HCT116 (cell line): ENCODE results near the gene FAM13A. TPM values are rescaled to one million over a fixed set of nuclear protein-coding genes. Genes with fewer than 3 reads are reported as not detected.

Source experiments
- ATAC-seq: fragments of 200-7000 bp; cut with Tn5 transposase; 2 replicates; pipeline ENCODE4 v1.9.1; 2020; ENCODE audit warnings: mild to moderate bottlenecking, moderate library complexity
- BruUV-seq: library from RNA; stranded (reverse); fragments of 400-500 nt; replicated peaks from 2 replicates; lab custom pipeline; 2021; lab: Mats Ljungman, UMichigan
- CTCF ChIA-PET: fragments of 300-600 bp; sonication (Branson Sonifier 250); formaldehyde crosslinking; loops from one replicate; lab custom pipeline; 2021; ENCODE audit warnings: antibody characterized with exemption; lab: Charles Lee
- POLR2A ChIA-PET: fragments of 300-600, 350-600 bp; sonication (Branson Sonifier 250); formaldehyde crosslinking; loops from one replicate; lab custom pipeline; 2021; ENCODE audit warnings: antibody characterized with exemption; lab: Charles Lee
- RAD21 ChIA-PET, 2 experiments: fragments of 300-600 bp; sonication (Branson Sonifier 250); formaldehyde crosslinking; loops; one replicate each; lab custom pipeline; 2023; ENCODE audit warnings: low total read pairs in 2 of 2; ENCODE audit not compliant: uncharacterized antibody in 2 of 2, unreplicated experiment in 2 of 2, low non-redundant PET in 1 of 2; lab: Charles Lee
- DNase-seq: peaks from one replicate; pipeline ENCODE4 v3.0.0-alpha.2; 2010; ENCODE audit warnings: low read depth, low spot score
- H2AFZ ChIP-seq: fragments of 200-600 bp; shearing (Covaris generic), sonication (generic); 2 replicates; pipeline ENCODE4 v1.6.1; 2017; ENCODE audit warnings: low read depth, mixed run types, mixed read lengths, antibody characterized with exemption, low read length; ENCODE audit not compliant: poor library complexity, severe bottlenecking
- H3K27ac ChIP-seq: 2 replicates; pipeline ENCODE4 v1.5.1; 2012; ENCODE audit warnings: low read depth, low read length
- H3K27me3 ChIP-seq: fragments of 200-600 bp; sonication (generic); 2 replicates; pipeline ENCODE4 v1.6.1; 2016; ENCODE audit warnings: mixed run types, low read length, mixed read lengths; ENCODE audit not compliant: insufficient read depth
- H3K36me3 ChIP-seq, 2 experiments: fragments of 200-500 bp in 1 of 2; fragments of 200-600 bp in 1 of 2; sonication (Bioruptor generic) in 1 of 2; sonication (generic) in 1 of 2; 2 replicates each; pipeline versions ENCODE4 v1.5.1 to v1.6.1; 2014 to 2016; ENCODE audit warnings: low read length in 2 of 2, inconsistent platforms in 1 of 2, mixed read lengths in 1 of 2, mixed run types in 1 of 2; ENCODE audit not compliant: insufficient read depth in 2 of 2, control insufficient read depth in 1 of 2
- H3K4me1 ChIP-seq, 2 experiments: fragments of 200-600 bp in 1 of 2; sonication (generic) in 1 of 2; 2 replicates each; pipeline versions ENCODE4 v1.5.1 to v1.6.1; 2012 to 2017; ENCODE audit warnings: low read length in 2 of 2, inconsistent platforms in 1 of 2, mild to moderate bottlenecking in 1 of 2, mixed read lengths in 1 of 2, mixed run types in 1 of 2, moderate library complexity in 1 of 2; ENCODE audit not compliant: insufficient read depth in 2 of 2, control insufficient read depth in 1 of 2
- H3K4me2 ChIP-seq: fragments of 200-600 bp; sonication (generic); 2 replicates; pipeline ENCODE4 v1.6.1; 2017; ENCODE audit warnings: mixed run types, low read length, mixed read lengths
- H3K4me3 ChIP-seq, 2 experiments: fragments of 200-600 bp in 1 of 2; sonication (generic) in 1 of 2; replicated peaks in 1 of 2; 2 replicates each; pipeline ENCODE4 v1.5.1; 2011 to 2016; ENCODE audit warnings: low read length in 2 of 2, control low read depth in 1 of 2, low read depth in 1 of 2, mild to moderate bottlenecking in 1 of 2, mixed read lengths in 1 of 2, mixed run types in 1 of 2
- H3K79me2 ChIP-seq: fragments of 200-600 bp; sonication (generic); 2 replicates; pipeline ENCODE4 v1.6.1; 2017; ENCODE audit warnings: mild to moderate bottlenecking, mixed run types, low read length, moderate library complexity, mixed read lengths; ENCODE audit not compliant: insufficient read depth
- H3K9ac ChIP-seq: fragments of 200-600 bp; sonication (generic); 2 replicates; pipeline ENCODE4 v1.6.1; 2016; ENCODE audit warnings: low read length, mixed read lengths
- H3K9me2 ChIP-seq: fragments of 200-600 bp; sonication (generic), shearing (Covaris generic); 2 replicates; pipeline ENCODE4 v1.6.1; 2017; ENCODE audit warnings: mixed run types, mild to moderate bottlenecking, moderate library complexity; ENCODE audit not compliant: insufficient read depth
- H3K9me3 ChIP-seq, 2 experiments: fragments of 200-500 bp in 1 of 2; fragments of 200-600 bp in 1 of 2; sonication (Bioruptor generic) in 1 of 2; sonication (generic) in 1 of 2; 2 replicates each; pipeline ENCODE4 v1.6.1; 2014 to 2017; ENCODE audit warnings: low read length in 2 of 2, mixed read lengths in 2 of 2, inconsistent platforms in 1 of 2, low read depth in 1 of 2, mild to moderate bottlenecking in 1 of 2, mixed run types in 1 of 2, moderate library complexity in 1 of 2; ENCODE audit not compliant: control insufficient read depth in 1 of 2, insufficient read depth in 1 of 2
- H4K20me1 ChIP-seq: fragments of 200-600 bp; sonication (generic), shearing (Covaris generic); 2 replicates; pipeline ENCODE4 v1.6.1; 2017; ENCODE audit warnings: mixed run types, mild to moderate bottlenecking, moderate library complexity; ENCODE audit not compliant: insufficient read depth
- ATF3 ChIP-seq: IDR thresholded peaks from 2 replicates; pipeline ENCODE4 v1.6.1; 2012
- CBX3 ChIP-seq: IDR thresholded peaks from 2 replicates; pipeline ENCODE4 v1.6.1; 2012; ENCODE audit warnings: low read depth
- ELF1 ChIP-seq: IDR thresholded peaks from 2 replicates; pipeline ENCODE4 v1.6.1; 2012; ENCODE audit warnings: low read depth, borderline replicate concordance
- EZH2phosphoT487 ChIP-seq: fragments of 200-600 bp; IDR thresholded peaks from 2 replicates; pipeline ENCODE4 v1.6.1; 2018; ENCODE audit warnings: antibody characterized with exemption, borderline replicate concordance
- MAX ChIP-seq: IDR thresholded peaks from 2 replicates; pipeline ENCODE4 v1.6.1; 2012
- POLR2AphosphoS5 ChIP-seq: IDR thresholded peaks from 2 replicates; pipeline ENCODE4 v1.6.1; 2011; ENCODE audit warnings: mild to moderate bottlenecking, low read depth, low read length, moderate library complexity
- RAD21 ChIP-seq: IDR thresholded peaks from 2 replicates; pipeline ENCODE4 v1.6.1; 2012; ENCODE audit warnings: low read depth, mild to moderate bottlenecking
- REST ChIP-seq: IDR thresholded peaks from 2 replicates; pipeline ENCODE4 v1.6.1; 2012; ENCODE audit warnings: low read depth
- SIN3A ChIP-seq: IDR thresholded peaks from 2 replicates; pipeline ENCODE4 v1.6.1; 2012; ENCODE audit warnings: low read depth
- TCF7L2 ChIP-seq: IDR thresholded peaks from 2 replicates; pipeline ENCODE4 v1.7.0; 2011; ENCODE audit warnings: borderline replicate concordance, inconsistent platforms; ENCODE audit not compliant: insufficient read depth, insufficient read length; ENCODE audit errors: extremely low read depth
- YY1 ChIP-seq: IDR thresholded peaks from 2 replicates; pipeline ENCODE4 v1.6.1; 2011; ENCODE audit warnings: low read length, low read depth, moderate library complexity, mild to moderate bottlenecking; ENCODE audit not compliant: insufficient replicate concordance; ENCODE audit errors: extremely low read depth
- ZBTB33 ChIP-seq: IDR thresholded peaks from 2 replicates; pipeline ENCODE4 v1.6.1; 2011; ENCODE audit warnings: mild to moderate bottlenecking, low read length, moderate library complexity; ENCODE audit not compliant: insufficient replicate concordance; ENCODE audit errors: extremely low read depth
- ZFX ChIP-seq: fragments of 450-650 bp; IDR thresholded peaks from 2 replicates; pipeline ENCODE4 v1.6.1; 2017
- intact Hi-C: fragments of 100-400 bp; cut with micrococcal nuclease; formaldehyde crosslinking; loops from 2 replicates; pipeline ENCODE4 v1.10.0; 2022
- total RNA-seq: library from RNA; stranded (reverse); gene quantifications from one replicate; pipeline ENCODE4 v1.2.1, GENCODE V29; 2021; ENCODE audit not compliant: unreplicated experiment

The FAM13A gene
- total RNA-seq, 1 experiment from 2014 or later: 17.2 TPM

- TF ChIP-seq REST (no peak), EZH2phosphoT487 (no peak)
Observed at GRCh38 chr4:89036535-89036934, 20.4 kb downstream of the FAM13A start (continued).

GRCh38 chr4:89031272-89031671, 25.7 kb downstream of the FAM13A start:
- H3K4me3 ChIP-seq: no peak overlapping the region
- TF ChIP-seq ZFX: no peak
- no peak for TF ChIP-seq RAD21
- TF ChIP-seq ELF1: no peak
- TF ChIP-seq POLR2AphosphoS5: no peak
- no peak for TF ChIP-seq CBX3
- TF ChIP-seq MAX: no peak
- no peak for TF ChIP-seq YY1
- no peak for TF ChIP-seq REST
- TF ChIP-seq SIN3A: no peak
- TF ChIP-seq ZBTB33: no peak
- no peak for TF ChIP-seq ATF3
- no peak for TF ChIP-seq TCF7L2

More at GRCh38 chr4:89031272-89031671, 25.7 kb downstream of the FAM13A start:
- DNase-seq (no peak), ATAC-seq (no peak)
- no peaks in the 10 kb centered on the region for H3K27me3 ChIP-seq
- no peaks in the 10 kb centered on the region for H4K20me1 ChIP-seq
- no peaks in the 10 kb centered on the region for H3K9me3 ChIP-seq
- ChIA-PET POLR2A (no interaction called here), RAD21 (no interaction called here), CTCF (no interaction called here)
- peaks cover 38% of the 10 kb centered on the region for H3K79me2 ChIP-seq
- no peaks in the 10 kb centered on the region for H3K9me2 ChIP-seq
- peaks cover 0 to 2% of the 10 kb centered on the region in 2 experiments; a peak in 1 of 4 replicates for H3K36me3 ChIP-seq
- H3K4me1 ChIP-seq: no peaks in the 10 kb centered on the region
- H3K4me2 ChIP-seq: no peak overlapping the region
- BruUV-seq: no TSS peak
- intact Hi-C loops: no loop called here
- no peak overlapping the region for H3K27ac ChIP-seq
- no peak overlapping the region for H2AFZ ChIP-seq
- no peak overlapping the region for H3K9ac ChIP-seq
